RWPE2 (cell line): ENCODE measurements around the gene SIRT5.

ENCODE experiments used
- ATAC-seq: fragments of 200-7000 bp; cut with Tn5 transposase; 3 replicates; pipeline ENCODE4 v1.9.1; 2021; ENCODE audit warnings: low read depth
- DNase-seq: peaks from one replicate; pipeline ENCODE4 v3.0.0-alpha.2; 2020; ENCODE audit warnings: low spot score
- H3K27ac ChIP-seq: fragments of 450-650 bp; 2 replicates; pipeline ENCODE4 v1.5.1; 2017; ENCODE audit warnings: mild to moderate bottlenecking; ENCODE audit not compliant: poor library complexity, severe bottlenecking
- H3K27me3 ChIP-seq: fragments of 250-450 bp; sonication (Bioruptor Pico); 2 replicates; pipeline ENCODE4 v1.5.1; 2021; ENCODE audit warnings: mild to moderate bottlenecking, moderate library complexity; ENCODE audit not compliant: insufficient read depth, poor library complexity, severe bottlenecking
- H3K36me3 ChIP-seq: fragments of 250-450 bp; sonication (Bioruptor Pico); 2 replicates; pipeline ENCODE4 v1.5.1; 2020; ENCODE audit warnings: low read depth, mild to moderate bottlenecking, moderate library complexity
- H3K4me1 ChIP-seq: fragments of 250-450 bp; sonication (Bioruptor Pico); 2 replicates; pipeline ENCODE4 v1.5.1; 2021; ENCODE audit warnings: mild to moderate bottlenecking, moderate library complexity; ENCODE audit not compliant: insufficient read depth, poor library complexity, severe bottlenecking
- H3K4me3 ChIP-seq: fragments of 250-450 bp; sonication (Bioruptor Pico); 2 replicates; pipeline ENCODE4 v1.5.1; 2021; ENCODE audit warnings: mild to moderate bottlenecking, moderate library complexity; ENCODE audit not compliant: severe bottlenecking
- H3K9me3 ChIP-seq: fragments of 250-450 bp; sonication (Bioruptor Pico); 2 replicates; pipeline ENCODE4 v1.5.1; 2021; ENCODE audit warnings: mild to moderate bottlenecking, moderate library complexity; ENCODE audit not compliant: severe bottlenecking
- TF ChIP-seq, protein P1 (sequence below): fragments of 450-650 bp; IDR thresholded peaks from one replicate; pipeline ENCODE4 v1.5.1; 2017; ENCODE audit warnings: mild to moderate bottlenecking, moderate library complexity; ENCODE audit not compliant: poor library complexity, severe bottlenecking

Gene SIRT5

GRCh38 chr6:13577926-13578325, 3.5 kb downstream of the SIRT5 start:
- Histone ChIP-seq H3K4me1 (no peaks in the 10 kb centered on the region), H3K27ac (no peak overlapping the region), H3K9me3 (no peaks in the 10 kb centered on the region), H3K4me3 (no peak overlapping the region), H3K27me3 (no peaks in the 10 kb centered on the region), H3K36me3 (peaks cover 21% of the 10 kb centered on the region)
- no peak for ATAC-seq
- TF ChIP-seq, protein P1, sequence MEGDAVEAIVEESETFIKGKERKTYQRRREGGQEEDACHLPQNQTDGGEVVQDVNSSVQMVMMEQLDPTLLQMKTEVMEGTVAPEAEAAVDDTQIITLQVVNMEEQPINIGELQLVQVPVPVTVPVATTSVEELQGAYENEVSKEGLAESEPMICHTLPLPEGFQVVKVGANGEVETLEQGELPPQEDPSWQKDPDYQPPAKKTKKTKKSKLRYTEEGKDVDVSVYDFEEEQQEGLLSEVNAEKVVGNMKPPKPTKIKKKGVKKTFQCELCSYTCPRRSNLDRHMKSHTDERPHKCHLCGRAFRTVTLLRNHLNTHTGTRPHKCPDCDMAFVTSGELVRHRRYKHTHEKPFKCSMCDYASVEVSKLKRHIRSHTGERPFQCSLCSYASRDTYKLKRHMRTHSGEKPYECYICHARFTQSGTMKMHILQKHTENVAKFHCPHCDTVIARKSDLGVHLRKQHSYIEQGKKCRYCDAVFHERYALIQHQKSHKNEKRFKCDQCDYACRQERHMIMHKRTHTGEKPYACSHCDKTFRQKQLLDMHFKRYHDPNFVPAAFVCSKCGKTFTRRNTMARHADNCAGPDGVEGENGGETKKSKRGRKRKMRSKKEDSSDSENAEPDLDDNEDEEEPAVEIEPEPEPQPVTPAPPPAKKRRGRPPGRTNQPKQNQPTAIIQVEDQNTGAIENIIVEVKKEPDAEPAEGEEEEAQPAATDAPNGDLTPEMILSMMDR: no peak
- DNase-seq: no peak

GRCh38 chr6:13579911-13580310, 5.5 kb downstream of the SIRT5 start:
- H3K27ac ChIP-seq: no peak overlapping the region
- no peak for DNase-seq
- TF ChIP-seq, protein P1: no peak

DNA sequence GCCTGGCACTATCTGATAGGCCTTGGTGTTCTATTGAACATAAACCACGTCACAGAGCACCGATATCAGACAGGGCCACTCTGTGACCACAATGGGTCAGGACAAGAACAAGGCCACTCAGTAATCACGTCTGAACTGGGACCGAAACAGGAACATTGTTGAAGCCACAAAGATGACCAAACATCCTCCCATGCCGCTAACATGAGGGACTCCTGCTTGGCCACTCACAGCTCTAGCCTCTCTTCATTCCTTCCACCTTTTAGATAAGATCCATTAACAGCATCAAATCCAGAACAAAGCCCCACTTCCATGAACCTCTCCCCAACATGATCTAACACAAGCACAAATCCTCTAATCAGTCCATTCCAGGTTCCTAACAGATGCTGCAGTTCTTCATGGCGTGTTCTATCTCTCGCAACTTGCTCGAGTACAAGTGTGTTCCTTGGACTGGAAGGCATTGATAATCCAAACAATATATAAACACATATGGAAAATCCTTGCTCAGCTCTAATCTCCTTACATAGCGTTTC, 7.4 kb downstream of the SIRT5 start:
- no peak for DNase-seq
- no peak overlapping the region for H3K27ac ChIP-seq
- TF ChIP-seq, protein P1: no peak

More at GRCh38 chr6:13579911-13580310, 5.5 kb downstream of the SIRT5 start:
- Histone ChIP-seq H3K4me1 (no peaks in the 10 kb centered on the region), H3K4me3 (no peak overlapping the region), H3K36me3 (peaks cover 25% of the 10 kb centered on the region), H3K9me3 (no peaks in the 10 kb centered on the region), H3K27me3 (no peaks in the 10 kb centered on the region)
- ATAC-seq: no peak

DNA sequence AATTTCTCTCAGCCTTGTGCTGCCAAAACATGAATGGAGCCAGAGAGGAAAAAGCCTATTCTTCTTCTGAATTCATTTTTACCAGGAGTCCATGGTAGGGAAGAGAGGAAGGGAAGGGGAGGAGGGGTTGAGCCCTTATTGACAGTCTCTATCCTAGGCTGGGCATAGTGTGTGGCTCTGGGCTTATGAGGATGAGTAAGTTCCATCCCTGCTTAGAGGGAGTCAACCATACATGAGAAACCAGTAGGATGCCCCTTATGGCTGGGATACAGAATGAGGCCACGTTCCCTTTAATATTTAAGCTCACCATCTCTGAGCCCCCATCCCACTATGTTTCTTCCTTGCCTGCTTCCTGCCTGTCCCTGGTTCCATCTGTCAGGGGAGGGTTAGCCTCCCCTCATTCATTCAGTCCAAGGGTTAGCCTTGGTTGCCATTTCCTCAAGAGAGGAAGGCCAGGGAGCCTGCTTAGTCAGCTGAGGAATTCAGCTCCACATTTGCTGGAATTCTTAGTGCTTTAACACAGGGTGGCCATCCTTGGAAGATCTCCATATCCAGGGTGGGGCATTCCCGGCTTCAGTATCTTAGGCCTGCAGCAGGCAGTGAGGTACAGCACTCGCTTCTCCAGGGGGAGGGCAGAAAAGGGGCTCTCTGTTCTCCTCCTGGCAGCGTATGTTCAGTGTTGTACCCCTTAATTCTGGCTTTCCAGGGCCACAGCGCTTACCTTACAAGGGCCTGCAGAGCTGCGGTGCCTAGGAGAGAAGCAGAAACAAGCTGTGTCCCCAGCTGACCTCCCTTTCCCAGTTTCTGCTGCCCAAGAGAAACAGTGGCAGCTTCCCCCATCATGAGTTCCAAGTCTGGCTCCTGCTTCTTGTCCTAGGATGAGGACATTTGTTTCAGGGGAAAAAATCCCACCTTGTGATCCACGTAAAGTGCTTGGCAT, 12.5 kb downstream of the SIRT5 start:
- H3K27ac ChIP-seq: no peak overlapping the region
- H3K9me3 ChIP-seq: no peaks in the 10 kb centered on the region
- TF ChIP-seq, protein P1: no peak
- H3K27me3 ChIP-seq: no peaks in the 10 kb centered on the region
- no peaks in the 10 kb centered on the region for H3K4me1 ChIP-seq
- DNase-seq (no peak), ATAC-seq (no peak)
- H3K36me3 ChIP-seq: peaks cover 27% of the 10 kb centered on the region
- no peak overlapping the region for H3K4me3 ChIP-seq

More for the DNA sequence above, 7.4 kb downstream of the SIRT5 start:
- Histone ChIP-seq H3K4me3 (no peak overlapping the region), H3K36me3 (peaks cover 33% of the 10 kb centered on the region), H3K27me3 (no peaks in the 10 kb centered on the region), H3K4me1 (no peaks in the 10 kb centered on the region), H3K9me3 (no peaks in the 10 kb centered on the region)
- no peak for ATAC-seq
